Mucosa of rectum (tissue), 2 donors: ENCODE measurements around the gene IL1RN.

Experiments used
- H3K27ac ChIP-seq, 2 donors: one replicate each; pipeline ENCODE4 v1.7.0; 2013; ENCODE audit warnings: inconsistent platforms in 2 of 2, low read depth in 2 of 2, low read length in 2 of 2
- H3K27me3 ChIP-seq, 2 donors: one replicate each; pipeline ENCODE4 v1.7.0; 2013; ENCODE audit warnings: low read length in 2 of 2; ENCODE audit not compliant: control insufficient read depth in 2 of 2, insufficient read depth in 2 of 2
- H3K36me3 ChIP-seq, 2 donors: one replicate each; pipeline ENCODE4 v1.7.0; 2013; ENCODE audit warnings: low read length in 2 of 2; ENCODE audit not compliant: control insufficient read depth in 2 of 2, insufficient read depth in 2 of 2
- H3K4me1 ChIP-seq, 2 donors: one replicate each; pipeline ENCODE4 v1.7.0; 2013; ENCODE audit warnings: low read length in 2 of 2, mild to moderate bottlenecking in 1 of 2; ENCODE audit not compliant: control insufficient read depth in 2 of 2, insufficient read depth in 2 of 2
- H3K4me3 ChIP-seq, 2 donors: one replicate each; pipeline ENCODE4 v1.7.0; 2013; ENCODE audit warnings: low read length in 2 of 2
- H3K9ac ChIP-seq, 2 donors: one replicate each; pipeline ENCODE4 v1.7.0; 2013; ENCODE audit warnings: low read length in 2 of 2, low read depth in 1 of 2, mild to moderate bottlenecking in 1 of 2
- H3K9me3 ChIP-seq, 2 donors: one replicate each; pipeline ENCODE4 v1.7.0; 2013; ENCODE audit warnings: low read length in 2 of 2; ENCODE audit not compliant: control insufficient read depth in 2 of 2
- donor health status: healthy.
- donor health status: Normal muscosa, but diverticular disease.

The IL1RN gene

GRCh38 chr2:113179446-113180045, 52.1 kb downstream of the IL1RN start:
- no peak overlapping the region for H3K27ac ChIP-seq
- H3K9ac ChIP-seq = no peak overlapping the region
- peaks cover 5 to 17% of the 10 kb centered on the region in 2 donors for H3K36me3 ChIP-seq
- H3K4me1 ChIP-seq = peaks cover 15 to 21% of the 10 kb centered on the region in 2 donors
- no peaks in the 10 kb centered on the region for H3K27me3 ChIP-seq
- no peak overlapping the region for H3K4me3 ChIP-seq
- H3K9me3 ChIP-seq = no peaks in the 10 kb centered on the region

GRCh38 chr2:113180131-113180946, 52.9 kb downstream of the IL1RN start:
- Histone ChIP-seq H3K36me3 (peaks cover 5 to 20% of the 10 kb centered on the region in 2 donors), H3K4me1 (peaks cover 15 to 21% of the 10 kb centered on the region in 2 donors), H3K27me3 (no peaks in the 10 kb centered on the region), H3K27ac (no peak overlapping the region), H3K9me3 (no peaks in the 10 kb centered on the region), H3K9ac (no peak overlapping the region), H3K4me3 (no peak overlapping the region)

- no peaks in the 10 kb centered on the region for H3K27me3 ChIP-seq
- H3K4me3 ChIP-seq = no peak overlapping the region
- no peak overlapping the region for H3K9ac ChIP-seq
- no peak overlapping the region for H3K27ac ChIP-seq
- H3K36me3 ChIP-seq = peaks cover 5 to 25% of the 10 kb centered on the region in 2 donors
- H3K4me1 ChIP-seq = peaks cover 13 to 26% of the 10 kb centered on the region in 2 donors
- H3K9me3 ChIP-seq = no peaks in the 10 kb centered on the region
These were observed 54.1 kb downstream of the IL1RN start for GRCh38 chr2:113181258-113182051.

- Histone ChIP-seq H3K27me3 (no peaks in the 10 kb centered on the region), H3K4me1 (peaks cover 8 to 26% of the 10 kb centered on the region in 2 donors), H3K9ac (no peak overlapping the region)
These were observed 55.3 kb downstream of the IL1RN start for GRCh38 chr2:113182471-113183260.

GRCh38 chr2:113183264-113183663, 55.9 kb downstream of the IL1RN start:
- Histone ChIP-seq H3K36me3 (peaks cover 5 to 33% of the 10 kb centered on the region in 2 donors), H3K4me3 (no peak overlapping the region), H3K27ac (no peak overlapping the region), H3K4me1 (peaks cover 8 to 26% of the 10 kb centered on the region in 2 donors), H3K27me3 (no peaks in the 10 kb centered on the region), H3K9me3 (no peaks in the 10 kb centered on the region), H3K9ac (no peak overlapping the region)

More at GRCh38 chr2:113182471-113183260, 55.3 kb downstream of the IL1RN start:
- H3K9me3 ChIP-seq = no peaks in the 10 kb centered on the region
- H3K36me3 ChIP-seq = peaks cover 5 to 31% of the 10 kb centered on the region in 2 donors
- no peak overlapping the region for H3K27ac ChIP-seq
- H3K4me3 ChIP-seq = no peak overlapping the region
